KMS-11 (cell line): ENCODE data around the gene ANKRD49.

ENCODE experiments used
- H2AFZ ChIP-seq: fragments of 200-600 bp; sonication (generic); 2 replicates; pipeline ENCODE4 v1.6.1; 2016; ENCODE audit warnings: antibody characterized with exemption, mixed run types, low read depth
- H3K27ac ChIP-seq: fragments of 200-600 bp; sonication (generic); 2 replicates; pipeline ENCODE4 v1.6.1; 2016; ENCODE audit warnings: mild to moderate bottlenecking, mixed run types
- H3K27me3 ChIP-seq: fragments of 200-600 bp; sonication (generic); 2 replicates; pipeline ENCODE4 v1.6.1; 2017; ENCODE audit warnings: mild to moderate bottlenecking, low read depth, mixed run types, moderate library complexity; ENCODE audit not compliant: insufficient read depth
- H3K36me3 ChIP-seq: fragments of 200-600 bp; sonication (generic); 2 replicates; pipeline ENCODE4 v1.6.1; 2017; ENCODE audit warnings: mild to moderate bottlenecking, mixed run types; ENCODE audit not compliant: insufficient read depth
- H3K4me1 ChIP-seq: fragments of 200-600 bp; sonication (generic); 2 replicates; pipeline ENCODE4 v1.6.1; 2016; ENCODE audit warnings: mild to moderate bottlenecking, low read depth, mixed run types; ENCODE audit not compliant: poor library complexity, severe bottlenecking
- H3K4me2 ChIP-seq: fragments of 200-600 bp; sonication (generic); 2 replicates; pipeline ENCODE4 v1.7.0; 2016; ENCODE audit warnings: mild to moderate bottlenecking, mixed run types
- H3K4me3 ChIP-seq: fragments of 200-600 bp; sonication (generic); IDR thresholded peaks from 2 replicates; pipeline ENCODE4 v1.6.1; 2017; ENCODE audit warnings: low read depth, low read length, mixed read lengths; ENCODE audit not compliant: insufficient read depth
- H3K79me2 ChIP-seq: fragments of 200-600 bp; sonication (generic); 2 replicates; pipeline ENCODE4 v1.6.1; 2016; ENCODE audit warnings: low read depth, mixed run types; ENCODE audit not compliant: insufficient read depth
- H3K9ac ChIP-seq: fragments of 200-600 bp; sonication (generic); 2 replicates; pipeline ENCODE4 v1.6.1; 2016; ENCODE audit warnings: mild to moderate bottlenecking, mixed run types
- H4K20me1 ChIP-seq: fragments of 200-600 bp; sonication (generic); 2 replicates; pipeline ENCODE4 v1.6.1; 2016; ENCODE audit warnings: mild to moderate bottlenecking, mixed run types; ENCODE audit not compliant: insufficient read depth
- TF ChIP-seq, protein P1 (sequence below): fragments of 200-600 bp; sonication (generic); conservative IDR thresholded peaks from 2 replicates; pipeline ENCODE4 v1.6.1; 2017; ENCODE audit warnings: low read depth, mild to moderate bottlenecking, antibody characterized with exemption, low read length, moderate library complexity, mixed read lengths

ANKRD49 gene

DNA sequence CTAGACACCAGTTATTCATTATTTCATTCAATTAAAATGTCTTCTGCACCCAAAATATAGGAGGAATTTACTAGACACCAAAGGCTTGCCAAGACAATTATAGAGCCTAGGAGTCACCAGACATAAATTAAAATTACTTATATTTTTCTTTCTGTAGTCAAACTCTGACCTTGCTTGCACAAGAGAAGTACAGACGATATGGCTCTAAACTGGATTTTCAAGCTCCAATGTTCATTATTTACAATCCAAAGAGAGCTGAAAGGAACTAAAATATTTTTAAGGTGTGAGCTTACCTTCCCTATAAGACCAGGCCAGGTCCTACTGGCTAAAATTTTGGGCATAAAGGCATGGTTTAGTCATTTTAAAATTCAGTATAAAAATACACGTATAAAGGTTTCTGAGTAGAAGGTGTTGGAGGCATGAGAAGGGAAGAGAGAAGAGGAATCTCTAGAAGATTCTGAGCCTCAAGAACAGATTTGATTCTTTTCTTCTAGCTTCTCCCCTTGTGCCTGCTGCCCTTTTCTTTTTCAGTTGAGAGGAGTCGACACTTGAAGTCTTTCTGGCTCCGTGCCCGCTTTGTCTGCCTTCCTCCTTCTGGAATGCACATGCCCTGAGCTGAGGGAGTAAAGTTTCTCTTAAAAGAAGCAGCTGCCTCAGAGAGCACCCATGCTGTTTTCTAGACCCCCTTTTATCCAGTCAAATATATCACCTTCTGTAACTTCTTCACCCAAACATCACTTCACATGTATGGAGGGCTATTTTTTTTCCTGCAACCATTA is 32.0 kb downstream of the ANKRD49 start:
- Histone ChIP-seq H3K36me3 (no peaks in the 10 kb centered on the region), H2AFZ (no peak overlapping the region), H3K27me3 (no peaks in the 10 kb centered on the region), H3K27ac (no peak overlapping the region), H3K79me2 (no peaks in the 10 kb centered on the region), H3K4me2 (no peak overlapping the region), H3K9ac (no peak overlapping the region), H4K20me1 (no peaks in the 10 kb centered on the region), H3K4me3 (no peak overlapping the region), H3K4me1 (peaks cover 11% of the 10 kb centered on the region)
- TF ChIP-seq, protein P1, sequence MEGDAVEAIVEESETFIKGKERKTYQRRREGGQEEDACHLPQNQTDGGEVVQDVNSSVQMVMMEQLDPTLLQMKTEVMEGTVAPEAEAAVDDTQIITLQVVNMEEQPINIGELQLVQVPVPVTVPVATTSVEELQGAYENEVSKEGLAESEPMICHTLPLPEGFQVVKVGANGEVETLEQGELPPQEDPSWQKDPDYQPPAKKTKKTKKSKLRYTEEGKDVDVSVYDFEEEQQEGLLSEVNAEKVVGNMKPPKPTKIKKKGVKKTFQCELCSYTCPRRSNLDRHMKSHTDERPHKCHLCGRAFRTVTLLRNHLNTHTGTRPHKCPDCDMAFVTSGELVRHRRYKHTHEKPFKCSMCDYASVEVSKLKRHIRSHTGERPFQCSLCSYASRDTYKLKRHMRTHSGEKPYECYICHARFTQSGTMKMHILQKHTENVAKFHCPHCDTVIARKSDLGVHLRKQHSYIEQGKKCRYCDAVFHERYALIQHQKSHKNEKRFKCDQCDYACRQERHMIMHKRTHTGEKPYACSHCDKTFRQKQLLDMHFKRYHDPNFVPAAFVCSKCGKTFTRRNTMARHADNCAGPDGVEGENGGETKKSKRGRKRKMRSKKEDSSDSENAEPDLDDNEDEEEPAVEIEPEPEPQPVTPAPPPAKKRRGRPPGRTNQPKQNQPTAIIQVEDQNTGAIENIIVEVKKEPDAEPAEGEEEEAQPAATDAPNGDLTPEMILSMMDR: no peak

DNA sequence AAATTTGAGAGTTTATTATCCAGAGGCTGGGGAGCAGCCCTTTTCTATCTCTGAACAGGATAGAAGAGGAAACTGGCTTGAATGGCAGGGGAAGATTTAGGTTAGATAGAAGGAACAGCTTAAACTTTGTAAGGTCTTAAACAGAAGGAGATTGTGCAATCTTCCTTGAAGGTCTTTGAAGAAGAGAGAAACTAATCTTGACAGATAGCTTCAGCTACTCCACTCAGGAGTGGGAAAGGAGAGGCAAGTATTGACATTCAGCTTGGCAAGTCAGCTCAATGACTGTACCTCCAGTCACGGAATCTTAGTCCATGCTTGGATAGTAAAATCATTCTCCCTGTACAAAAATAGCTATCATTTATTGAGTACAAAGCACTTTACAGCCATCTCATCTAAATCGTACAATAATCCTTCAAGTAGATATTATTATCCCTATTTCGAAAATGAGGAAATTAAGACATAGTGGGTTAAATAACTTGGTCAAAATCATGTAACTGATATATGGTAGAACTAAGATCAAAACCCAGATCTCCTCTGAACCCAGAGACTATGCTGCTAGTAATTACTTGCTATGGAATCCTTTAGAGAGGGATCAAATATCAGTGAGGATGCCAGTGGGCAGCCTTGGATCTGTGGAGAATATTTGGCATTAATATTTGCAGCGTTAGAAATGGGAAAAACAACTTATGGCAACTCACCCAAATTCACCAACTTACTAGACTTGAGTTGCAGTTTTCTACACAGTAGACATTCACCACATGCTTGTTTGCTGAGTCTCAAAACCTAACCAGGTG is 33.1 kb downstream of the ANKRD49 start:
- TF ChIP-seq, protein P1: no peak
- Histone ChIP-seq H3K27me3 (no peaks in the 10 kb centered on the region), H2AFZ (no peak overlapping the region), H3K27ac (no peak overlapping the region), H3K4me2 (no peak overlapping the region), H3K36me3 (no peaks in the 10 kb centered on the region), H3K9ac (no peak overlapping the region), H3K79me2 (no peaks in the 10 kb centered on the region), H4K20me1 (no peaks in the 10 kb centered on the region), H3K4me1 (peaks cover 11% of the 10 kb centered on the region), H3K4me3 (no peak overlapping the region)

DNA sequence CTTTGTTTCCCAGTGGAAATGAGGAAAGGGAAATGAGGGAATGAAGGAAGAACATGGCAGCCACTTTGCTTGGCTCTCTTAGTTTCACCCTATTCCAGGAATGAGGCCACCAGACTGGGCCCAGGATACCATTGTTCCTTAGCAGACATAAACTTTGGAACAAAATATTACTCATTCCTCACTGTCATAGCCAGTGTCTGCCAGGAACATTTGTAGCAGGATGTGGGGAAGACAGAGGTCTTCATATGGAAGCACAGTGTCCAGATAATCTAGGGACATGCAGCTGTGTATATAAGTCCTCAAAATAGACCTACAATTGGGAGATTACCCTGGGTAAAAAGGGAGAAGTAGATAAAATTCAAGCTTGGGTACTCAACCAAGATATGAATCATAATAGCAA is 34.8 kb downstream of the ANKRD49 start:
- Histone ChIP-seq H3K27me3 (no peaks in the 10 kb centered on the region), H3K36me3 (no peaks in the 10 kb centered on the region), H3K4me1 (peaks cover 11% of the 10 kb centered on the region), H4K20me1 (no peaks in the 10 kb centered on the region), H3K4me2 (no peak overlapping the region), H2AFZ (no peak overlapping the region), H3K27ac (no peak overlapping the region), H3K9ac (no peak overlapping the region), H3K4me3 (no peak overlapping the region), H3K79me2 (no peaks in the 10 kb centered on the region)
- TF ChIP-seq, protein P1: no peak

DNA sequence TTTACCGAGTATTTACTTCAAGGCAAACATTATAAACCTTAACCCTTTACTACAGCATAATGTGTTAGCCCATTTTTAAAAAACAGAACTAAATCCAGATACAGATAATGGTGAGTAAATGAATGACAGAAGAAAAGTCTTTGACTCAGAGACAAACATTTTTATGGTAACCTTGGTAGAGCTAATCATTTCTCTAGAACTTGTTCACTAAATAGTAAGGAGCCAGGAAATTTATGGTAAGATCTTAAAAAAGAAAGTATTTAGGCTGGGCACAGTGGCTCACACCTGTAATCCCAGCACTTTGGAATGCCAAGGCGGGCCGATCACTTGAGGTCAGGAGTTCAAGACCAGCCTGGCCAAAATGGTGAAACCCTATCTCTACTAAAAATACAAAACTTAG is 38.4 kb downstream of the ANKRD49 start:
- no peak overlapping the region for H3K4me3 ChIP-seq
- H3K27ac ChIP-seq: no peak overlapping the region
- no peak overlapping the region for H3K9ac ChIP-seq
- no peaks in the 10 kb centered on the region for H3K4me1 ChIP-seq
- TF ChIP-seq, protein P1: no peak
- H2AFZ ChIP-seq: no peak overlapping the region
- no peaks in the 10 kb centered on the region for H3K79me2 ChIP-seq
- H3K27me3 ChIP-seq: no peaks in the 10 kb centered on the region
- no peaks in the 10 kb centered on the region for H3K36me3 ChIP-seq
- H4K20me1 ChIP-seq: no peaks in the 10 kb centered on the region
- H3K4me2 ChIP-seq: no peak overlapping the region
